Activated naive CD4-positive, alpha-beta T cell (primary cell): ENCODE measurements around the gene SPAG9.
"Not testable (repeated sequence)": the region's sequence is repeated elsewhere in the genome, so short reads cannot be mapped to it uniquely, and the experiment has no call there.

Source experiments
- DNase-seq, 4 experiments: peaks; one replicate each; lab custom pipeline; 2025; lab: John Stamatoyannopoulos, UW

SPAG9 gene

GRCh38 chr17:51142597-51142996, 21.9 kb upstream of the SPAG9 start:
- DNase-seq, result no peak

GRCh38 chr17:51135956-51136355, 15.3 kb upstream of the SPAG9 start:
- DNase-seq, result no peak

- DNase-seq, result no peak
These were observed 12.7 kb upstream of the SPAG9 start for GRCh38 chr17:51133365-51133764.

- DNase-seq, result no peak
These were observed 12.3 kb upstream of the SPAG9 start for GRCh38 chr17:51132964-51133319.

GRCh38 chr17:51128076-51128475, 7.4 kb upstream of the SPAG9 start:
- no peak for DNase-seq

GRCh38 chr17:51124640-51125503, 4.2 kb upstream of the SPAG9 start:
- no peak for DNase-seq

- DNase-seq, result not testable (repeated sequence)
These were observed 1.9 kb upstream of the SPAG9 start for GRCh38 chr17:51122473-51123115.

- DNase-seq, result peak in 3 of 4 experiments; percentile 14 to 40 (median 32)
These were observed 1.2 kb upstream of the SPAG9 start for GRCh38 chr17:51121620-51122472.

- DNase-seq, result peak in 3 of 4 experiments; percentile 38 to 60 (median 56)
These were observed 320 bp downstream of the SPAG9 start for GRCh38 chr17:51120357-51120738.

- peak in 1 of 4 experiments; percentile 36 for DNase-seq
These were observed 982 bp downstream of the SPAG9 start for GRCh38 chr17:51119415-51120356.

- no peak for DNase-seq
These were observed 2.1 kb downstream of the SPAG9 start for GRCh38 chr17:51118330-51119195.

- DNase-seq, result no peak
These were observed 5.5 kb downstream of the SPAG9 start for GRCh38 chr17:51115179-51115578.

- DNase-seq, result not testable (repeated sequence)
These were observed 8.1 kb downstream of the SPAG9 start for GRCh38 chr17:51112303-51113222.

- no peak for DNase-seq
These were observed 12.9 kb downstream of the SPAG9 start for GRCh38 chr17:51107778-51108177.

- DNase-seq, result no peak
These were observed 17.2 kb downstream of the SPAG9 start for GRCh38 chr17:51103451-51103850.

GRCh38 chr17:51103050-51103449, 17.6 kb downstream of the SPAG9 start:
- no peak for DNase-seq

GRCh38 chr17:51097708-51098446, 22.8 kb downstream of the SPAG9 start:
- no peak for DNase-seq

GRCh38 chr17:51091635-51092034, 29.0 kb downstream of the SPAG9 start:
- DNase-seq, result no peak

- DNase-seq, result not testable (repeated sequence)
These were observed 31.8 kb downstream of the SPAG9 start for GRCh38 chr17:51088868-51089267.
